ENCODE data around the gene POLR1A. TPM values are rescaled to one million over a fixed set of nuclear protein-coding genes. Genes with fewer than 3 reads are reported as not detected.

Gene POLR1A
- total RNA-seq, 1 donor from 2014 or later = 26.0 TPM

DNA sequence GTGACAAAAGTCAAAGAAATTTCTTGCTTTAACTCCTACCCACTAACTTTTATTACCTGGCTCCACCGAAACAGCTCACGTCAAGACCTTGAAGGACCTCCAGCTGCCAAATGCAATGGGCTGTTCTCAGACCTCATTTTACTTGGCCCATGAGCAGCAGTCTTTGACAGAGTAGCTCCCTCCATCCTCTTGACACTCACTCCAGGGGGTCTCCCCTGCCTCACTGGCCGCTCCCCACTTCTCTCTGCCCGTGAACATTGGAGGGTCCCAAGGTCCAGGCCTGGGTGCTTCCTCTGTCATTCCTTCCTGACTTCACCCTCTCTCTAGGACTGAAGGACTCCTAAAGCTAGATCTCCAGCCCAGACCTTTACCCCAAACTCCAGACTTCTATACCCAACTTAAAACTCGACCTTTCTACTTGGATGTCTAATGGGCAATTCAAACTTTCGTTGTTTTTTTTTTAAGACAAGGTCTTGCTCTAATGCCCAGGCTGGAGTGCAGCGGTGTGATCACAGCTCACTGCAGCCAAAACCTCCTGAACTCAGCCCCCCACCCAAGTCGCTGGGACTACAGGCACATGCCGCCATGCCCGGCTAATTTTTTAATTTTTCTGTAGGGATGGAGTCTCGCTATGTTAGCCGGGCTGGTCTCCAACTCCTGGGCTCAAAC, 124.0 kb downstream of the POLR1A start:
- no peak for DNase-seq (ENCODE audit: low read depth)

- DNase-seq (ENCODE audit: low read depth) = peak; percentile 45
Measured at GRCh38 chr2:85978883-85979780, 126.6 kb downstream of the POLR1A start.

DNA sequence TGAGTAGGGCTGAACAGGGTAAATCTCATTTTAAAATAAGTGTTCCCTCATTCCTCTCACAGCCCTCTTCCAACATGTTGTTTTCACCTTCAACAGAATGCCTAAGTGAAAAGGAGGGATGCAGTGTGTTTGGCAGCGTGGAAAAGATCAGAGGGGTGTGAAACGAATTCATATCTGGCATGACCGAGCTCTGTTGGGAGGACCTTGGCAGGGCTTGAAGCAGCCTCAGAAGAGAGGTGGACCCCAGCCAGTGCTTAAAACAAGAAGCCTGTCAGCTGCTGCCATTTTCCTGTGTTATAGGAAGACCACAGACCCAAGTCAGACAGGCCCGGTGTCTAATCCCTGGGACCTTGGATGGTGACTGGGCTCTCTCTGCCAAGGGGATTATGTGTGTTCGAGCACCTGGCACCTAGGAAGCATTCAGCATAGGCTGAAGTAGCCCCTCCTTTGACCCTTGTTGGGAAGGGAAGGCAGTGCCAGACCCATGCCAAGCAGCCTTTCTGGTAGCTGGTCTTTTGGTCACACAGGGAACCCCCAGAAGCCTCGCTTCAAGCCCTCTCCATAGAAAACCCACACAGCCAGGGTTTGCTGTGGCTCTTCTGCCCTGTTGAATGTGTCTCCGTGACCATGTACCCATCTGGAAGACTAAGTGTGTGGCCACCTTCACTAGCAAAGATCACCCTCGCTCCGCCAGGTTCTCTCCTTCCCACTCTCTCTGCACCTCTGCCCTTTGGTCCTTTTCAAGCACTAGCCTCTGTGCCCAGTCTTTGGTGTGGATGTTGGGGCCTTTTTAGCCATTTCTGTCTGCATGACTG, 129.4 kb downstream of the POLR1A start:
- no peak for DNase-seq (ENCODE audit: low read depth)

DNA sequence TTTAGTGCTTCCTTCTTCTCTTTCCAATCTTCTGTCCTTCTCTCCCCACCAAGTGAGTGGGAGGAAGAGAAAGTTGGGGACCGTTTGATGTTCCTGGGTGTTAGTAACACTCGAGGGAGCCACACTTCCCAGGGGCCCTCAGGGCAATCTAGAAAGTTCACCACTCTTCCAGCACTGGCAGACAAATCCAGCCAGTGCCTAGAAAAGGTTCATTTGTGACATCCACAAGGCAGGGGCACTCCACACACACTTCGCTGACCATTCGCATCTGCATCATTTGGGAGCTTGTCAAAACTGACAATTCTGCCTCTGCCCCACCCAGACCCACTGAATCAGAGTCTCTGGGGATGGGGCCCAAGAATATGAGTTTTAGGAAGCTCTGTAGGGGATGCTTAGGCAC, 130.1 kb downstream of the POLR1A start:
- DNase-seq (ENCODE audit: low read depth) = no peak

DNA sequence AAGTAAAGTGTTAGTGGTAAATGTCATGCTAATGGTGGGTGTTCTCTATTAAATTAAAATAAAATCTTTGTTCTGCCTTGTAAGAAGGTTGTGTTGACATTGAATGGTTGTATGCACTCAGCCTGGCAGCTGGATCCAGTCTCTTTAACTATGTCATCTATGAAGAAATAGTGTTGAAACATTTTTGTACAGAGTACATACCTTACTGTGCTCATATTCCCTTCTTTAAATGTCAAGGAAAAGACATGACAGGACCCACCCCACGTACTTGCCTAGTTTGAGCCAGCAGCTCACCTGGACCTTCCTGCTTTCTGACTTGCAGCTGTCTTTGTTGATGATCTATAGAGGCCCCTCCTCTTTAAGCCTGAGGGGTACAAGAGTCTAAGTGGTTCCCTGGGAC, 131.3 kb downstream of the POLR1A start:
- DNase-seq (ENCODE audit: low read depth) = no peak

DNA sequence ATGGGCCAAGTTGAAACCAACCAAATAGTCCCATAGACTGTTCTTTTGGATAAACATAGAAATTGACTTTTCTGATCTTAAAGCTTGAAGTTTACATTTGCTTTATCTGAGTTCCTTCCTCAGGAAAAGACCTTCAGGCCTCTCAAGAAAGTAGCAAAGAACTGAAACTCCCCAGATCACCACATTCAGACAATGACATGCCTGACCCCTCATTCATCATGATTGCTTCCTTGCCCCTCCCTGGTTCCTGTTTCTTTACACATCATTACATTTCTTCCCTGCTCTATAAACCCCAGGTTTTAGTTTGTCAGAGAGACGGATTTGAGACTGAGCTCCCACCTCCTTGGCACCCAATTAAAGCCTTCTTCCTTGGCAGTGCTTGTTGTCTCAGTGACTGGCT, 133.3 kb downstream of the POLR1A start:
- no peak for DNase-seq (ENCODE audit: low read depth)

GRCh38 chr2:85971366-85971765, 134.3 kb downstream of the POLR1A start:
- no peak for DNase-seq (ENCODE audit: low read depth)

Other genes with a start within 250 kb of the POLR1A start
- gene ST3GAL5, start 216.9 kb downstream of the POLR1A start, total RNA-seq = 46.9 and 68.8 TPM in 2 replicates
- 113 and 147 TPM in 2 replicates for gene PTCD3, start 349 bp upstream of the POLR1A start, total RNA-seq
- 71.4 and 93.0 TPM in 2 replicates for gene IMMT, start 89.6 kb upstream of the POLR1A start, total RNA-seq
- gene MRPL35, start 93.6 kb upstream of the POLR1A start, total RNA-seq = 37.9 and 39.4 TPM in 2 replicates
- gene REEP1, start 231.7 kb upstream of the POLR1A start, total RNA-seq = 67.8 and 90.1 TPM in 2 replicates